Measurements from ENCODE around the gene RBSN. TPM values are rescaled to one million over a fixed set of nuclear protein-coding genes. Genes with fewer than 3 reads are reported as not detected.

RBSN gene
- total RNA-seq, 4 donors from 2014 or later = 25.8 to 48.4 (median 30.8) TPM

- 99% methylated on average over 3 of the region's 3 CpGs for WGBS
- H3K9me3 ChIP-seq = no peaks in the 10 kb centered on the region
- TF ChIP-seq POLR2A (IDR thresholded peaks at IDR 0.05) (no peak), EP300 (IDR thresholded peaks at IDR 0.05) (no peak), POLR2AphosphoS5 (IDR thresholded peaks at IDR 0.05) (no peak), CTCF (IDR thresholded peaks at IDR 0.05) (no peak)
- no peak for DNase-seq (ENCODE audit: low spot score in 2 of 2)
- H3K36me3 ChIP-seq = peaks cover 70% of the 10 kb centered on the region
- H3K4me3 ChIP-seq = no peak overlapping the region
- no peak overlapping the region for H3K27ac ChIP-seq
- H3K4me1 ChIP-seq = no peaks in the 10 kb centered on the region
- H3K27me3 ChIP-seq = no peaks in the 10 kb centered on the region
Observed at GRCh38 chr3:15050405-15051092, 48.4 kb downstream of the RBSN start.

DNA sequence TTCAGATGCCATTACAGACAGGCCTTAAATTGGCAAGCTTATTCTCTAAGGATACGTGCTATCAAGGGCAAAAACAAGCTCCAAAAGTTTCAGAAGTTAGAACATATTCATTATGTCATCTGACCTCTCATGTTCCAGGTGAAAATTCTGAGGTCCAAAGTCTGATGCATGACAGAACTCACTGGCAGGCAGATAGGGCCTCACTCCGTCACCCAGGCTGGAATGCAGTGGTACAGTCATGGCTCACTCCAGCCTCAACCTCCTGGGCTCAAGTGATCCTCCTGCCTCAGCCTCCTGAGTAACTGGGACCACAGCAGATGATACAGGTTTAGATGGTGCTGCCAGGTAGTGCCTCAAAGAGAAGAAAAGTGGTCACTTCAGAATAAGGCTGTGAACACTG, 49.4 kb downstream of the RBSN start:
- Histone ChIP-seq H3K27me3 (no peaks in the 10 kb centered on the region), H3K27ac (no peak overlapping the region), H3K36me3 (peaks cover 80% of the 10 kb centered on the region), H3K9me3 (no peaks in the 10 kb centered on the region), H3K4me1 (no peaks in the 10 kb centered on the region), H3K4me3 (no peak overlapping the region)
- no peak for DNase-seq (ENCODE audit: low spot score in 2 of 2)
- TF ChIP-seq POLR2A (IDR thresholded peaks at IDR 0.05) (no peak), POLR2AphosphoS5 (IDR thresholded peaks at IDR 0.05) (no peak), CTCF (IDR thresholded peaks at IDR 0.05) (no peak)
- 100% methylated on average over 2 of the region's 2 CpGs for WGBS

DNA sequence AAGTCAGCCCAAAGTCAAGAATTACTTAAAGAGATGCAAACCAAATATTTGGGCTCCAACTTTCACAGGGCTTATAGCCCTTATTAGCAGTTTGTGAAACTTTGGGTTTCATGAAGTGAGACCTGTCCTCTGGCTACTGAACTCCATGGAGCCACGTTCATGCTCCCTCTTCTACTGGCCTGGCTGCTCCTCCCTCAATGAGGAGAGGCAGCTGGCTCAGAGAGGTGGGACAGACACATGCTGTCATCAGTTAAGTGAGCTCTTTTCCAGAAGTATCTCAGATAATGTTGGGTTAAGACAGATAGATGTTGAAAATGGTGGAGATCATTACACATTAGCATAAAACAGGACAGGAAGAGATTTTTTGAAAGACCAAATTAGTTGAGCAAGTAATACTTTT, 53.3 kb downstream of the RBSN start:
- H3K27me3 ChIP-seq = no peaks in the 10 kb centered on the region
- no peak for DNase-seq (ENCODE audit: low spot score in 2 of 2)
- H3K4me3 ChIP-seq = no peak overlapping the region
- WGBS = 74% methylated on average over 1 of the region's 1 CpG
- no peaks in the 10 kb centered on the region for H3K9me3 ChIP-seq
- peaks cover 5% of the 10 kb centered on the region for H3K4me1 ChIP-seq
- H3K27ac ChIP-seq = no peak overlapping the region
- TF ChIP-seq CTCF (IDR thresholded peaks at IDR 0.05) (no peak), POLR2A (IDR thresholded peaks at IDR 0.05) (no peak)
- H3K36me3 ChIP-seq = peaks cover 96% of the 10 kb centered on the region

GRCh38 chr3:15044326-15044725, 54.6 kb downstream of the RBSN start:
- H3K27ac ChIP-seq = no peak overlapping the region
- no peak for DNase-seq (ENCODE audit: low spot score in 2 of 2)
- H3K9me3 ChIP-seq = no peaks in the 10 kb centered on the region
- peaks cover 5% of the 10 kb centered on the region for H3K4me1 ChIP-seq
- H3K27me3 ChIP-seq = no peaks in the 10 kb centered on the region
- peaks cover 96% of the 10 kb centered on the region for H3K36me3 ChIP-seq
- WGBS = 68% methylated on average over 7 of the region's 7 CpGs
- TF ChIP-seq POLR2A (IDR thresholded peaks at IDR 0.05) (no peak), CTCF (IDR thresholded peaks at IDR 0.05) (no peak), EP300 (IDR thresholded peaks at IDR 0.05) (no peak), POLR2AphosphoS5 (IDR thresholded peaks at IDR 0.05) (no peak)
- H3K4me3 ChIP-seq = no peak overlapping the region

DNA sequence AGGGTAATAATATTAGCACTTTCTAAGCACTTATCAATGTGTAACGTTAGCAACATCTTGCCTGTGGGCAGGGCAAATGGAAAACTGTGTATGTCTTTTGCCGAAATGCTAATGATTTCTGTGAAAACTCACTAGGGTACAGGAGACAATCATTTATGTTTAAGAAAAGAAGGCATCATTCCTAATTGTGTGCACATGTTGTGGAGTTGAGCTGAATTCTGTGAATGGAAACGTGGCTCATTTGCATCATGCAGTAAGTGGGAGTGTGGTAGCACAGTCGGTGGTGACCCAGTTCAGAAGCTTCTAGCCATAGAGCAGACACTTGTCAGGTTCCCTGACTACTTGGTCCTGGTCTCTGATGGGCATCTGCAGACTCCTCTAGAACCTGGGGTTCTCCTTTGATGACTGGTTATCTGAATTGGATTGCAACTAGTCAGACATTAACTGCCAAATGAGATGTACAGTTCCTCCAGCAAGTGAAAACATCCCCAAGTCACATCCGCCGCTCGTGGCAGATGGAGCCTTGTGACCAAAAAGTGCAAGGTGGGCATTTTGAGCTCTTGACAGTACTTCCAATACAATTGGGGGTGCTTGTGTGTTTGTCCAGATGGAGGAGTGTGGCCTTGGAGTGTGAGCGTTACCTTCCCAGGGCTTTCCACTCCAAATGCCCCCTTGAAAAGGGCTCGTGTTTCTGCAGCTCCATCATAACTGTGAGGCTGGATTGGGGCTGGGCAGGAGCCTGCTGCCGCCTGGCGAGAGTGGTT, 55.4 kb downstream of the RBSN start:
- no peaks in the 10 kb centered on the region for H3K27me3 ChIP-seq
- TF ChIP-seq CTCF (IDR thresholded peaks at IDR 0.05) (no peak), POLR2AphosphoS5 (IDR thresholded peaks at IDR 0.05) (no peak), EP300 (IDR thresholded peaks at IDR 0.05) (no peak), POLR2A (IDR thresholded peaks at IDR 0.05) (no peak)
- H3K9me3 ChIP-seq = no peaks in the 10 kb centered on the region
- 79% methylated on average over 10 of the region's 11 CpGs for WGBS
- H3K4me1 ChIP-seq = peaks cover 5% of the 10 kb centered on the region
- H3K27ac ChIP-seq = no peak overlapping the region
- H3K36me3 ChIP-seq = peaks cover 96% of the 10 kb centered on the region
- no peak overlapping the region for H3K4me3 ChIP-seq
- no peak for DNase-seq (ENCODE audit: low spot score in 2 of 2)

All from suprapubic skin (tissue), 4 donors.